Endodermal cell (in vitro differentiated cells): ENCODE results near the gene SLC22A3. TPM values are rescaled to one million over a fixed set of nuclear protein-coding genes. Genes with fewer than 3 reads are reported as not detected.
"Not testable (repeated sequence)": the region's sequence is repeated elsewhere in the genome, so short reads cannot be mapped to it uniquely, and the experiment has no call there.

Experiments
- DNase-seq: peaks from one replicate; pipeline ENCODE4 v3.0.0-alpha.2; 2017
- H3K27ac ChIP-seq: 2 replicates; pipeline ENCODE4 v1.5.1; 2013; ENCODE audit warnings: mild to moderate bottlenecking, low read depth, low read length, moderate library complexity
- H3K27me3 ChIP-seq: 2 replicates; pipeline ENCODE4 v1.6.1; 2013; ENCODE audit warnings: mild to moderate bottlenecking, low read length, moderate library complexity; ENCODE audit not compliant: insufficient read depth, control insufficient read depth, poor library complexity, severe bottlenecking
- H3K36me3 ChIP-seq: 2 replicates; pipeline ENCODE4 v1.7.0; 2013; ENCODE audit warnings: mild to moderate bottlenecking, low read length, moderate library complexity; ENCODE audit not compliant: control insufficient read depth, insufficient read depth
- H3K4me1 ChIP-seq: one replicate; pipeline ENCODE4 v1.7.0; 2013; ENCODE audit warnings: low read length; ENCODE audit not compliant: control insufficient read depth, insufficient read depth
- H3K4me3 ChIP-seq: 2 replicates; pipeline ENCODE4 v1.5.1; 2013; ENCODE audit warnings: mild to moderate bottlenecking, low read length, moderate library complexity
- H3K9ac ChIP-seq: 2 replicates; pipeline ENCODE4 v1.6.1; 2013; ENCODE audit warnings: mild to moderate bottlenecking, low read length, moderate library complexity; ENCODE audit not compliant: poor library complexity, severe bottlenecking; ENCODE audit errors: extremely low read depth
- H3K9me3 ChIP-seq: 2 replicates; pipeline ENCODE4 v1.6.1; 2013; ENCODE audit warnings: mild to moderate bottlenecking, low read length, moderate library complexity; ENCODE audit not compliant: control insufficient read depth
- H3K27ac Mint-ChIP-seq: 2 replicates; pipeline ENCODE4 v1.8.0; 2020; ENCODE audit warnings: mixed read lengths
- H3K27me3 Mint-ChIP-seq: 2 replicates; pipeline ENCODE4 v1.8.0; 2021; ENCODE audit warnings: mild to moderate bottlenecking, mixed read lengths; ENCODE audit not compliant: insufficient read depth
- H3K36me3 Mint-ChIP-seq: 2 replicates; pipeline ENCODE4 v1.8.0; 2020; ENCODE audit warnings: low read depth, mixed read lengths
- H3K4me1 Mint-ChIP-seq: 2 replicates; pipeline ENCODE4 v1.8.0; 2020; ENCODE audit warnings: mixed read lengths
- H3K4me3 Mint-ChIP-seq: 2 replicates; pipeline ENCODE4 v1.8.0; 2020; ENCODE audit warnings: mild to moderate bottlenecking, moderate library complexity, mixed read lengths
- H3K9me3 Mint-ChIP-seq: 2 replicates; pipeline ENCODE4 v1.8.0; 2020; ENCODE audit warnings: mild to moderate bottlenecking, mixed read lengths
- WGBS, 2 experiments: methylation state at CpG; one replicate each; pipeline versions ENCODE4 v1.1.5 to v1.1.7; 2013; ENCODE audit warnings: missing lambda C conversion rate in 2 of 2, mixed read lengths in 1 of 2; ENCODE audit not compliant: insufficient coverage in 1 of 2, insufficient read length in 1 of 2; 5-methylcytosine and 5-hydroxymethylcytosine counted together
- total RNA-seq, 2 donors: library from RNA; stranded (reverse); fragmentation: NEBNext Ultra II Directional in 1 of 2; extraction: Animal tissue kit (Norgen Biotek cat#: 25700) in 1 of 2; gene quantifications; 2 replicates in 1 of 2; 3 replicates in 1 of 2; pipeline ENCODE4 v1.2.1, GENCODE V29; 2021
- TF ChIP-seq, protein P1 (sequence below): fragments of 200-600 bp; sonication (generic); conservative IDR thresholded peaks from 2 replicates; pipeline ENCODE4 v1.5.0; 2021; ENCODE audit warnings: antibody characterized with exemption, mild to moderate bottlenecking

Gene SLC22A3
- total RNA-seq, 2 donors from 2014 or later: 3.1 to 7.4 TPM

- Histone ChIP-seq H3K4me3 (no peak overlapping the region), H3K9me3 (no peaks in the 10 kb centered on the region), H3K27me3 (no peaks in the 10 kb centered on the region), H3K36me3 (no peaks in the 10 kb centered on the region), H3K9ac (no peak overlapping the region), H3K4me1 (no peaks in the 10 kb centered on the region), H3K27ac (no peak overlapping the region)
- Mint-ChIP-seq H3K4me3 (no peak overlapping the region), H3K27me3 (no peaks in the 10 kb centered on the region), H3K36me3 (no peaks in the 10 kb centered on the region), H3K27ac (no peak overlapping the region), H3K9me3 (no peaks in the 10 kb centered on the region), H3K4me1 (no peaks in the 10 kb centered on the region)
- no peak for DNase-seq
- 83 to 88% methylated on average over 1 to 3 of the region's 3 CpGs for WGBS, 2 experiments
- TF ChIP-seq, protein P1, sequence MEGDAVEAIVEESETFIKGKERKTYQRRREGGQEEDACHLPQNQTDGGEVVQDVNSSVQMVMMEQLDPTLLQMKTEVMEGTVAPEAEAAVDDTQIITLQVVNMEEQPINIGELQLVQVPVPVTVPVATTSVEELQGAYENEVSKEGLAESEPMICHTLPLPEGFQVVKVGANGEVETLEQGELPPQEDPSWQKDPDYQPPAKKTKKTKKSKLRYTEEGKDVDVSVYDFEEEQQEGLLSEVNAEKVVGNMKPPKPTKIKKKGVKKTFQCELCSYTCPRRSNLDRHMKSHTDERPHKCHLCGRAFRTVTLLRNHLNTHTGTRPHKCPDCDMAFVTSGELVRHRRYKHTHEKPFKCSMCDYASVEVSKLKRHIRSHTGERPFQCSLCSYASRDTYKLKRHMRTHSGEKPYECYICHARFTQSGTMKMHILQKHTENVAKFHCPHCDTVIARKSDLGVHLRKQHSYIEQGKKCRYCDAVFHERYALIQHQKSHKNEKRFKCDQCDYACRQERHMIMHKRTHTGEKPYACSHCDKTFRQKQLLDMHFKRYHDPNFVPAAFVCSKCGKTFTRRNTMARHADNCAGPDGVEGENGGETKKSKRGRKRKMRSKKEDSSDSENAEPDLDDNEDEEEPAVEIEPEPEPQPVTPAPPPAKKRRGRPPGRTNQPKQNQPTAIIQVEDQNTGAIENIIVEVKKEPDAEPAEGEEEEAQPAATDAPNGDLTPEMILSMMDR: no peak
These were observed 116.6 kb downstream of the SLC22A3 start for GRCh38 chr6:160464744-160465143.

GRCh38 chr6:160467261-160467871, 119.2 kb downstream of the SLC22A3 start:
- not testable (repeated sequence) for H3K27me3 ChIP-seq, H3K27me3 Mint-ChIP-seq, H3K4me1 Mint-ChIP-seq, H3K4me1 ChIP-seq, H3K4me3 Mint-ChIP-seq, H3K9ac ChIP-seq, H3K36me3 ChIP-seq, H3K4me3 ChIP-seq, H3K36me3 Mint-ChIP-seq, H3K27ac ChIP-seq, H3K9me3 Mint-ChIP-seq, H3K9me3 ChIP-seq, H3K27ac Mint-ChIP-seq
- peak; percentile 81 for DNase-seq
- TF ChIP-seq, protein P1: peak; percentile 74
- 76 to 84% methylated on average over 14 of the region's 14 CpGs for WGBS, 2 experiments

DNA sequence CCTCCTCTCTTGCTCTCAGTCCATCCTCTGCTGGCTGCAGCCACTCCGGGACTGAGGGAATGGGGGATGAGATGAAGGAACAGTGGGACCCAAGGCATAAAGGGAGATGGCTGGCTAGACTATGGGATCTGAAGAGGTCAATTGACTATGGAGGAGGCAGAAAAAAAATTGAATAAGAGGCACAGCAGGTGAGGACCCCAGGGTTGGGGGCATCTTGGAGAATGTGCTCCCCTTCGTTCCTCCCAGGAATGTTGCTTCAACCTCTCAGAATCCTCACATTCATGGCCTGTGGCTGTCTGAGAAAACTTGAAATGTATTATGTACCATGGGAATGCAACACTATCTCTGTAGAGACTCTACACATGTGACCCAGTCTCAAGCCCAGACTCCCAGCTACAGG, 121.0 kb downstream of the SLC22A3 start:
- DNase-seq: no peak

GRCh38 chr6:160476056-160476455, 127.9 kb downstream of the SLC22A3 start:
- not testable (repeated sequence) for H3K4me1 Mint-ChIP-seq, H3K4me3 ChIP-seq, H3K27me3 Mint-ChIP-seq, H3K36me3 ChIP-seq, H3K27me3 ChIP-seq, H3K9me3 ChIP-seq, H3K4me3 Mint-ChIP-seq, H3K9ac ChIP-seq, DNase-seq, H3K27ac ChIP-seq, H3K36me3 Mint-ChIP-seq, H3K4me1 ChIP-seq, H3K9me3 Mint-ChIP-seq, H3K27ac Mint-ChIP-seq
- 95 to 100% methylated on average over 2 to 4 of the region's 4 CpGs for WGBS, 2 experiments

More for the DNA sequence above, 121.0 kb downstream of the SLC22A3 start:
- no peak overlapping the region for H3K27ac ChIP-seq
- Mint-ChIP-seq H3K4me3 (no peak overlapping the region), H3K9me3 (no peaks in the 10 kb centered on the region), H3K27ac (no peak overlapping the region), H3K36me3 (no peaks in the 10 kb centered on the region), H3K4me1 (no peaks in the 10 kb centered on the region), H3K27me3 (no peaks in the 10 kb centered on the region)
- H3K27me3 ChIP-seq: no peaks in the 10 kb centered on the region
- 60 to 82% methylated on average over 1 to 2 of the region's 2 CpGs for WGBS, 2 experiments
- no peaks in the 10 kb centered on the region for H3K9me3 ChIP-seq
- H3K36me3 ChIP-seq: no peaks in the 10 kb centered on the region
- no peaks in the 10 kb centered on the region for H3K4me1 ChIP-seq
- no peak overlapping the region for H3K9ac ChIP-seq
- H3K4me3 ChIP-seq: no peak overlapping the region
- TF ChIP-seq, protein P1: no peak

GRCh38 chr6:160477072-160477471, 128.9 kb downstream of the SLC22A3 start:
- DNase-seq, H3K27me3 Mint-ChIP-seq: not testable (repeated sequence)
- 90 to 96% methylated on average over 2 to 4 of the region's 4 CpGs for WGBS, 2 experiments

More at GRCh38 chr6:160477072-160477471, 128.9 kb downstream of the SLC22A3 start:
- peaks cover 11% of the 10 kb centered on the region for H3K36me3 Mint-ChIP-seq
- H3K9me3 Mint-ChIP-seq, H3K4me3 Mint-ChIP-seq, H3K4me1 Mint-ChIP-seq, H3K4me3 ChIP-seq, H3K27me3 ChIP-seq, H3K4me1 ChIP-seq, H3K9ac ChIP-seq, H3K27ac ChIP-seq, H3K36me3 ChIP-seq, H3K27ac Mint-ChIP-seq, H3K9me3 ChIP-seq: not testable (repeated sequence)
